GM12892 (cell line): ENCODE measurements around the gene SLC35F6.

Experiments
- DNase-seq: peaks from one replicate; pipeline ENCODE4 v3.0.0; 2011; ENCODE audit not compliant: insufficient read length
- FAIRE-seq: peaks from 2 replicates; lab custom pipeline; 2011; peaks lifted over from hg19 to GRCh38; lab: Jason Lieb, UNC
- POLR2A ChIP-seq: IDR thresholded peaks from 2 replicates; pipeline ENCODE4 v1.6.1; 2011; ENCODE audit warnings: low read depth, low read length, control low read depth
- POLR2AphosphoS5 ChIP-seq: IDR thresholded peaks from 2 replicates; pipeline ENCODE4 v1.6.1; 2011; ENCODE audit warnings: low read depth, low read length, control low read depth
- TAF1 ChIP-seq: IDR thresholded peaks from 2 replicates; pipeline ENCODE4 v1.6.1; 2011; ENCODE audit warnings: low read depth, mild to moderate bottlenecking, control low read depth, low read length, borderline replicate concordance

SLC35F6 gene

GRCh38 chr2:26735097-26735496 lies 29.0 kb upstream of the SLC35F6 start:
- DNase-seq (no peak), FAIRE-seq (no peak)
- no peak for TF ChIP-seq POLR2AphosphoS5
- no peak for TF ChIP-seq TAF1
- no peak for TF ChIP-seq POLR2A

- DNase-seq (no peak), FAIRE-seq (no peak)
- TF ChIP-seq POLR2AphosphoS5: no peak
- no peak for TF ChIP-seq POLR2A
- TF ChIP-seq TAF1: no peak
These were observed 28.0 kb upstream of the SLC35F6 start for GRCh38 chr2:26735883-26736588.

GRCh38 chr2:26737221-26737620 lies 26.9 kb upstream of the SLC35F6 start:
- TF ChIP-seq POLR2AphosphoS5 (no peak), POLR2A (no peak), TAF1 (no peak)
- FAIRE-seq: no peak
- no peak for DNase-seq

GRCh38 chr2:26738481-26738880 lies 25.6 kb upstream of the SLC35F6 start:
- no peak for TF ChIP-seq POLR2AphosphoS5
- no peak for TF ChIP-seq TAF1
- TF ChIP-seq POLR2A: no peak
- DNase-seq (no peak), FAIRE-seq (no peak)

- TF ChIP-seq POLR2AphosphoS5: no peak
- no peak for TF ChIP-seq TAF1
- no peak for TF ChIP-seq POLR2A
- no peak for FAIRE-seq
- DNase-seq: no peak
These were observed 24.6 kb upstream of the SLC35F6 start for GRCh38 chr2:26739514-26739913.

GRCh38 chr2:26740346-26740745 lies 23.7 kb upstream of the SLC35F6 start:
- FAIRE-seq: no peak
- no peak for TF ChIP-seq TAF1
- TF ChIP-seq POLR2AphosphoS5: no peak
- TF ChIP-seq POLR2A: no peak
- DNase-seq: no peak

GRCh38 chr2:26740890-26741302 lies 23.2 kb upstream of the SLC35F6 start:
- FAIRE-seq (no peak), DNase-seq (no peak)
- TF ChIP-seq POLR2A (no peak), POLR2AphosphoS5 (no peak)

GRCh38 chr2:26742048-26742770 lies 21.9 kb upstream of the SLC35F6 start:
- no peak for FAIRE-seq
- TF ChIP-seq TAF1 (no peak), POLR2A (no peak), POLR2AphosphoS5 (no peak)
- DNase-seq: no peak

- DNase-seq (no peak), FAIRE-seq (no peak)
- no peak for TF ChIP-seq TAF1
- TF ChIP-seq POLR2A: no peak
- TF ChIP-seq POLR2AphosphoS5: no peak
These were observed 20.2 kb upstream of the SLC35F6 start for GRCh38 chr2:26743852-26744251.

GRCh38 chr2:26744953-26745352 lies 19.1 kb upstream of the SLC35F6 start:
- FAIRE-seq: no peak
- TF ChIP-seq TAF1 (no peak), POLR2AphosphoS5 (no peak), POLR2A (no peak)
- no peak for DNase-seq

GRCh38 chr2:26745609-26746327 lies 18.3 kb upstream of the SLC35F6 start:
- TF ChIP-seq TAF1: no peak
- DNase-seq: no peak
- no peak for FAIRE-seq
